GM10266 (cell line): ENCODE results near the gene CRY1.

Experiments used
- DNase-seq: peaks from one replicate; pipeline ENCODE4 v3.0.0; 2012; ENCODE audit errors: extremely low spot score
- TF ChIP-seq, protein P1 (sequence below): IDR thresholded peaks from 2 replicates; pipeline ENCODE4 v1.5.1; 2012; ENCODE audit warnings: mild to moderate bottlenecking, low read depth; ENCODE audit not compliant: control insufficient read depth, insufficient read depth; ENCODE audit errors: missing control alignments

Gene CRY1

DNA sequence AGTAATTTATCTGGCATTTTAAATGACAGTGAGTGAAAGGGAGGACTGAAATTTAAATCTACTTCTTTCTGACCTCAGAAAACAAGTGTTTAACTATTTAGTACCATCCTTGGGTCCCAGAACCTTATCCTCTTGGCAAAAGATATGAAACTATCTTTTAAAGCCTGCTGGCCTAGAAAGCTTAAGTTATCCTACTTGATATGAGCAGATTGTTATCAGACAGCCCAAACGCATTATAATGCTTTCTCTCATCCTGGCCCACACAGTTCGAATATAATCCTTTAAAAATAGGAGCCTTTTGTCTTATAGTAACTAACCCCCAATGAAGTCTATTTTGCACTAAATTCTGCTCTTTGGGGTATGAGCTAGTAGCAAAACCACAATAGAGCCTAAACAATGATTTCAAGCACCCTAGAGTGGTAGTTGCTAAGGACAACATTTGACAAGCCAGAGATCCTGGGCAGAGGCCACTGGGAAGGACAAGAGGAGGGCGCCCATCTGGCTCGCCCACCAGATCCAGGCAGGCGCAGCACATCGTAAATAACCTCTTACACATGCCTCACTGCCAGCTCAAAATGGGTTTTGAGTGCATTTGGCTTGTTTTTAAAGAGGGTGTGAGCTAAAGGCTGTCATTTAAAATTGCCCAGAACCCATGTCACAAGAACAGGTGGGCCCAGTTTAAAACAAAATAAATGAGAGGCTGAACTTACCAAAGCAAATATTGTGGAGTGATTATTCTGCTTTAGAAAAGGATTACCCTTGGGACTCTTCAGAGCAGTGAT lies 37.7 kb upstream of the CRY1 start:
- DNase-seq, result no peak
- TF ChIP-seq, protein P1, sequence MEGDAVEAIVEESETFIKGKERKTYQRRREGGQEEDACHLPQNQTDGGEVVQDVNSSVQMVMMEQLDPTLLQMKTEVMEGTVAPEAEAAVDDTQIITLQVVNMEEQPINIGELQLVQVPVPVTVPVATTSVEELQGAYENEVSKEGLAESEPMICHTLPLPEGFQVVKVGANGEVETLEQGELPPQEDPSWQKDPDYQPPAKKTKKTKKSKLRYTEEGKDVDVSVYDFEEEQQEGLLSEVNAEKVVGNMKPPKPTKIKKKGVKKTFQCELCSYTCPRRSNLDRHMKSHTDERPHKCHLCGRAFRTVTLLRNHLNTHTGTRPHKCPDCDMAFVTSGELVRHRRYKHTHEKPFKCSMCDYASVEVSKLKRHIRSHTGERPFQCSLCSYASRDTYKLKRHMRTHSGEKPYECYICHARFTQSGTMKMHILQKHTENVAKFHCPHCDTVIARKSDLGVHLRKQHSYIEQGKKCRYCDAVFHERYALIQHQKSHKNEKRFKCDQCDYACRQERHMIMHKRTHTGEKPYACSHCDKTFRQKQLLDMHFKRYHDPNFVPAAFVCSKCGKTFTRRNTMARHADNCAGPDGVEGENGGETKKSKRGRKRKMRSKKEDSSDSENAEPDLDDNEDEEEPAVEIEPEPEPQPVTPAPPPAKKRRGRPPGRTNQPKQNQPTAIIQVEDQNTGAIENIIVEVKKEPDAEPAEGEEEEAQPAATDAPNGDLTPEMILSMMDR, result no peak

DNA sequence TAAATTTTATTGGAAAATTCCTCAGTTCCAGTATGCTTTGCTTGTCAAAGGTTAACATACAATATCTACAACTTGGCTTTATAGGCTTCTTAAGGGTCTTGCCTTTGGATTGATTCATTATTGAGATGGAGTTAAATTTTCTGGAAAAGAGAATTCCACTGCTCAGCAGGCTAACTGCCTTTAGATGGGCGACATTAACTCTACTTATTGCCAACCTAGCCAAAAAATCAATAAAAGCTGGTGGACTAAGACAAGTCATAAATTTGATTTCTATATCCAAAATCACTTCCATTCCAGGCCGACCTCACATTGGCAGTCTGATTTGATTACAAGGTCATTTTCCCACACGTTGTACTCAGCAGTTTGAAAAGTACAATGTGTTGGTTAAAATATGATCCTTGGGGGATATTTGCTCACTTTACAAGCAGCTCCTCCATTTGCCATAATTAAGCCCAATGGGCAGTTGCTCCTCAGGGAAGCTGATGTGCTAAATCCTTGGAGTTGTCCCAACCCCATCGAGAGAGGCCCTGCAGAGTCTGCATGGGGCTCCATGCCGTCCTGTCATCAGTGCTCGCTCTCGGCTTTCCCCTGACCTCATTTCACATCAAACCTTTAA lies 36.1 kb upstream of the CRY1 start:
- TF ChIP-seq, protein P1, result no peak
- no peak for DNase-seq

- TF ChIP-seq, protein P1, result no peak
- no peak for DNase-seq
Measured at GRCh38 chr12:107127482-107128430, 34.4 kb upstream of the CRY1 start.

DNA sequence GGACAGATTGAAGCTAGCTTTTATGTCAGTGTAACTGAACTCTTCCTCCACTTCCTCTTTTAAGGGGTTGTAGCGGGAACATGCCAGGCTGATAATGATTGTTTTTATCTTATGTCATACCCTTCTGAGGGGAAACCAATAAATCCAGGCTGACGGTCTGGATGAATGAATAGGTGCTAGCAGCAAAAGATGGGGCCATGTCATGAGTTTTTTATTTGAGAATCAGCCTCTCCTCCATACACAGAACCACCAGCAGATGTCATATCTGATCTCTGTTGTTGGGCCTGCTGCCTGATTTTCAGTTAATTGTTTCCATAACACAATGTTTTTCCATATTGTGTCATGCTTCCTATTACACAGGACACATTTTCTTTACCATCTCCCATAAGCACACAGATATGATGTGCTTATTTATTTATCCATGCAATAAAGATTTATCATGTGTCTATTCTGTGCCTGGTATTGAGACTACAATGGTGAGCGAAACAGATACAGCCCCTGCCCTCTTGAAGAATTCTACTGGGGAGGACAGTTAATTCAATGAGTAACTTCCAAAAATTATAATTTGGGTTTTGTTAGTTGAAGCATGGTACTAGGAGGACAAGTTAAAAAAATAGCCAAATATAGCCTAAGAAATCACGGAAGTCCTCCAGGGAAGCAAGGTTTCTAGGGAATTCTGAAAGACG lies 33.6 kb upstream of the CRY1 start:
- no peak for DNase-seq
- TF ChIP-seq, protein P1, result no peak

- no peak for DNase-seq
- TF ChIP-seq, protein P1, result no peak
Measured at GRCh38 chr12:107125833-107126232, 32.5 kb upstream of the CRY1 start.

DNA sequence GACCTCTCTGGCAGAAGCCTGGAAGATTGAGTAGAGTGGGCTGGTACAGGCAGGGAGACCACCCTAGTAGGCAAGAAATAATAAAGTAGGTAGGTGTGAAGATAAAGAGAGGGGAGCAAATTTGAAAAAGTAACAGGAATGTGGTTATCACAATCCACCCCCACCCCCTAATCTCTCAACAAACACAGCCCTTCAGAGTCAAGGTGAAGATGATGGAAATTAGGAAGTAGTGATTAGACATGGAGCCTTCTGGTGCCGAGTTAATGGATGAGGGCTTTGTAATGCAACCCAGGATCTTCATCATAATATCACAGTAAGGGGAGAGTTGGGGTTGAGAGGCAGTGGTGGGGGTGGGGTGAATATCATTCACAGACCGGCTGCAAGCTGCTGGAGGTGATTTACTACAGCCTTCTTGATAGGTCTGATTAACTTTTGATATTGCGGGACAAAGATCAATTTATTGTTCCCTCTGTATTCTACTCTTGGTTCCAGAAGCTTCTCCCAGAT lies 29.2 kb upstream of the CRY1 start:
- TF ChIP-seq, protein P1, result no peak
- no peak for DNase-seq
